ENCODE measurements around the gene MRPL51. TPM values are rescaled to one million over a fixed set of nuclear protein-coding genes. Genes with fewer than 3 reads are reported as not detected.

MRPL51 gene
- total RNA-seq, 1 experiment from 2014 or later: 315 TPM

Other genes with a start within 250 kb of the MRPL51 start
- gene PLEKHG6, start 182.6 kb downstream of the MRPL51 start, total RNA-seq (2014; rRNA removed; shearing (Covaris generic); ENCODE audit: low replicate concordance): not detected in 2 replicates
- 181 and 208 TPM in 2 replicates for gene TNFRSF1A, start 151.2 kb downstream of the MRPL51 start, total RNA-seq (2014; rRNA removed; shearing (Covaris generic); ENCODE audit: low replicate concordance)
- gene SCNN1A, start 117.7 kb downstream of the MRPL51 start, total RNA-seq (2014; rRNA removed; shearing (Covaris generic); ENCODE audit: low replicate concordance): 0.07 and 0.66 TPM in 2 replicates
- 35.0 and 61.5 TPM in 2 replicates for gene LTBR, start 109.1 kb downstream of the MRPL51 start, total RNA-seq (2014; rRNA removed; shearing (Covaris generic); ENCODE audit: low replicate concordance)
- gene CD27, start 48.3 kb downstream of the MRPL51 start, total RNA-seq (2014; rRNA removed; shearing (Covaris generic); ENCODE audit: low replicate concordance): not detected in 2 replicates
- 2.2 TPM in 1 of 2 replicates, not detected in the other for gene TAPBPL, start 41.2 kb downstream of the MRPL51 start, total RNA-seq (2014; rRNA removed; shearing (Covaris generic); ENCODE audit: low replicate concordance)
- gene VAMP1, start 22.6 kb downstream of the MRPL51 start, total RNA-seq (2014; rRNA removed; shearing (Covaris generic); ENCODE audit: low replicate concordance): 7.1 and 15.3 TPM in 2 replicates
- gene NCAPD2, start 840 bp upstream of the MRPL51 start, total RNA-seq (2014; rRNA removed; shearing (Covaris generic); ENCODE audit: low replicate concordance): 60.2 and 95.9 TPM in 2 replicates
- 4,502 and 8,561 TPM in 2 replicates for gene GAPDH, start 41.3 kb upstream of the MRPL51 start, total RNA-seq (2014; rRNA removed; shearing (Covaris generic); ENCODE audit: low replicate concordance)
- 6.1 and 13.2 TPM in 2 replicates for gene IFFO1, start 62.8 kb upstream of the MRPL51 start, total RNA-seq (2014; rRNA removed; shearing (Covaris generic); ENCODE audit: low replicate concordance)
- gene NOP2, start 75.0 kb upstream of the MRPL51 start, total RNA-seq (2014; rRNA removed; shearing (Covaris generic); ENCODE audit: low replicate concordance): 64.5 and 90.4 TPM in 2 replicates
- gene CHD4, start 114.1 kb upstream of the MRPL51 start, total RNA-seq (2014; rRNA removed; shearing (Covaris generic); ENCODE audit: low replicate concordance): 155 and 166 TPM in 2 replicates
- 0.03 TPM in 1 of 2 replicates, not detected in the other for gene LPAR5, start 142.7 kb upstream of the MRPL51 start, total RNA-seq (2014; rRNA removed; shearing (Covaris generic); ENCODE audit: low replicate concordance)
- gene ACRBP, start 154.2 kb upstream of the MRPL51 start, total RNA-seq (2014; rRNA removed; shearing (Covaris generic); ENCODE audit: low replicate concordance): not detected in 2 replicates
- 30.1 and 33.1 TPM in 2 replicates for gene ING4, start 169.9 kb upstream of the MRPL51 start, total RNA-seq (2014; rRNA removed; shearing (Covaris generic); ENCODE audit: low replicate concordance)
- gene ZNF384, start 196.1 kb upstream of the MRPL51 start, total RNA-seq (2014; rRNA removed; shearing (Covaris generic); ENCODE audit: low replicate concordance): 9.3 and 21.9 TPM in 2 replicates
- not detected in 2 replicates for gene PIANP, start 207.6 kb upstream of the MRPL51 start, total RNA-seq (2014; rRNA removed; shearing (Covaris generic); ENCODE audit: low replicate concordance)
- gene COPS7A, start 230.8 kb upstream of the MRPL51 start, total RNA-seq (2014; rRNA removed; shearing (Covaris generic); ENCODE audit: low replicate concordance): 91.3 and 125 TPM in 2 replicates

Data from MG63 (cell line).